Rectal smooth muscle tissue (tissue), 1 donor: Measurements from ENCODE around the gene ADAMTSL3.

ENCODE experiments used
- H3K27ac ChIP-seq: one replicate; pipeline ENCODE4 v1.7.0; 2013; ENCODE audit warnings: low read depth, low read length, inconsistent platforms
- H3K27me3 ChIP-seq: one replicate; pipeline ENCODE4 v1.7.0; 2013; ENCODE audit warnings: low read length; ENCODE audit not compliant: control insufficient read depth, insufficient read depth
- H3K36me3 ChIP-seq: one replicate; pipeline ENCODE4 v1.7.0; 2013; ENCODE audit warnings: low read length; ENCODE audit not compliant: control insufficient read depth, insufficient read depth
- H3K4me1 ChIP-seq: one replicate; pipeline ENCODE4 v1.7.0; 2013; ENCODE audit warnings: low read length; ENCODE audit not compliant: control insufficient read depth, insufficient read depth
- H3K4me3 ChIP-seq: one replicate; pipeline ENCODE4 v1.7.0; 2013; ENCODE audit warnings: low read length
- H3K9ac ChIP-seq: one replicate; pipeline ENCODE4 v1.7.0; 2013; ENCODE audit warnings: low read length

ADAMTSL3 gene

GRCh38 chr15:83713242-83713641, 59.3 kb downstream of the ADAMTSL3 start:
- H3K36me3 ChIP-seq, result peaks cover 3% of the 10 kb centered on the region
- H3K9ac ChIP-seq, result no peak overlapping the region
- no peaks in the 10 kb centered on the region for H3K27me3 ChIP-seq
- peaks cover 5% of the 10 kb centered on the region for H3K4me1 ChIP-seq
- no peak overlapping the region for H3K4me3 ChIP-seq
- no peak overlapping the region for H3K27ac ChIP-seq

- no peak overlapping the region for H3K27ac ChIP-seq
- no peak overlapping the region for H3K9ac ChIP-seq
- no peaks in the 10 kb centered on the region for H3K27me3 ChIP-seq
- no peak overlapping the region for H3K4me3 ChIP-seq
- H3K36me3 ChIP-seq, result peaks cover 3% of the 10 kb centered on the region
- peaks cover 3% of the 10 kb centered on the region for H3K4me1 ChIP-seq
Observed at GRCh38 chr15:83714939-83715628, 61.2 kb downstream of the ADAMTSL3 start.

- H3K27me3 ChIP-seq, result no peaks in the 10 kb centered on the region
- H3K36me3 ChIP-seq, result peaks cover 3% of the 10 kb centered on the region
- H3K4me1 ChIP-seq, result peaks cover 3% of the 10 kb centered on the region
- no peak overlapping the region for H3K9ac ChIP-seq
- no peak overlapping the region for H3K27ac ChIP-seq
- H3K4me3 ChIP-seq, result no peak overlapping the region
Observed at GRCh38 chr15:83716605-83717004, 62.7 kb downstream of the ADAMTSL3 start.

DNA sequence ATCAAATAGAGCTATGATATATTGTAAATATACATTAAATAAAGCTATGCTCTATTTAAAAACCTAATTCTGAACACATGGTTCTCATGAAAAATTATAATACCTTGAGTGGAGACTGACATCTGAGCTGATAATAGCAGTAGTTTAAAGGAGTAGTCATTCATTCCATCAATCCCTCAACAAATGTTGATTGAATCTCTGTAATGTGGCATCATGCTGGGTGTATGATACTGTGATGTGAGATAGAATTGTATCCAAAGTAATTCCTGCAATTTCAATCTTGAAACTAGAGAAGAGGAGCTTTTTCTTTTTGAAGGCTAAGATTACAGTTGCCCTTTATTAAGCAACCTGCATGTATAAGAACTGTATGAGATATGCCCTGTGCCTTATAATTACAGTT, 63.1 kb downstream of the ADAMTSL3 start:
- peaks cover 3% of the 10 kb centered on the region for H3K36me3 ChIP-seq

DNA sequence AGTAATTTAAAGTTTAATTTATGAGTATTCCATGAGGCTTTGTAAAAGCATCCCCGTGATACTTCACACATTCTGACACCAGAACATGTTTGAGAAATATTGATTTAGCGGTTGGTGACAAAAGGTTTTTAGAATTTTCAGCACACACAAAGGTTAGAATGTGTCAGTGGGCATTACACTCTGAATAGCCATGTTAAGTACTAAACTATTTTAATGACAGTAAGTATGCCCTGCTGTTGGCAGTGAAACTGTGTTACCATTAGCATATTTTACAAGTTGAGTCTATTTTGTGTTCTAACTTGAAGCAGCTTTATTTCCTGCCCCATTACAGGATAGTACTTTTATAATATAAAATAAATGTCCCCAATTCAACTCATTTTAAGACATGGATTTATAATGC, 66.5 kb downstream of the ADAMTSL3 start:
- Histone ChIP-seq H3K36me3 (no peaks in the 10 kb centered on the region), H3K27me3 (no peaks in the 10 kb centered on the region), H3K27ac (no peak overlapping the region), H3K9ac (no peak overlapping the region), H3K4me3 (no peak overlapping the region), H3K4me1 (peaks cover 3% of the 10 kb centered on the region)

More for the DNA sequence above, 63.1 kb downstream of the ADAMTSL3 start:
- Histone ChIP-seq H3K9ac (no peak overlapping the region), H3K4me1 (peaks cover 3% of the 10 kb centered on the region), H3K4me3 (no peak overlapping the region), H3K27ac (no peak overlapping the region), H3K27me3 (no peaks in the 10 kb centered on the region)

DNA sequence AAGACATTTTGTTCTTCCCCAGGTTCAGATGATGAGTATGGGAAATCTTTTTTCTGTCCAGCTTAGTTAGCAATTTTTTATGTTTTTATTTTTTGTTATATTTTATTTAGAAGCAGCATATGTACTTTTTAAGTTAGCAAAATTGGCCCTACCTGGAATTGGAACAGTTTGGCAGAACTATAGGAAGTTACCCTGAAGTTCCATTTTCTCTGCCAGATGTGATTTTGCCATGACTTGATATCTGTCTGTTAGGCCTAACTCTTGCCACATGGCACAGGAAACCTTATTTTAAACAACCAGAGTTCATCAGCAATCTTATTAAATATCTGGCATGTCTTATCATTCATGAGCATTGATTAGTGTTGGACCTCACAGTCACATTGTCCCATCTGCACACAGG, 67.1 kb downstream of the ADAMTSL3 start:
- Histone ChIP-seq H3K4me3 (no peak overlapping the region), H3K36me3 (no peaks in the 10 kb centered on the region), H3K27ac (no peak overlapping the region), H3K27me3 (no peaks in the 10 kb centered on the region), H3K9ac (no peak overlapping the region), H3K4me1 (peaks cover 3% of the 10 kb centered on the region)

GRCh38 chr15:83721981-83722380, 68.1 kb downstream of the ADAMTSL3 start:
- no peaks in the 10 kb centered on the region for H3K27me3 ChIP-seq
- no peak overlapping the region for H3K9ac ChIP-seq
- H3K36me3 ChIP-seq, result no peaks in the 10 kb centered on the region
- no peak overlapping the region for H3K27ac ChIP-seq
- H3K4me1 ChIP-seq, result no peaks in the 10 kb centered on the region
- no peak overlapping the region for H3K4me3 ChIP-seq

- no peak overlapping the region for H3K27ac ChIP-seq
- no peak overlapping the region for H3K9ac ChIP-seq
- H3K27me3 ChIP-seq, result no peaks in the 10 kb centered on the region
- no peak overlapping the region for H3K4me3 ChIP-seq
- H3K36me3 ChIP-seq, result no peaks in the 10 kb centered on the region
- no peaks in the 10 kb centered on the region for H3K4me1 ChIP-seq
Observed at GRCh38 chr15:83723216-83723615, 69.3 kb downstream of the ADAMTSL3 start.

GRCh38 chr15:83732196-83732595, 78.3 kb downstream of the ADAMTSL3 start:
- no peaks in the 10 kb centered on the region for H3K27me3 ChIP-seq

DNA sequence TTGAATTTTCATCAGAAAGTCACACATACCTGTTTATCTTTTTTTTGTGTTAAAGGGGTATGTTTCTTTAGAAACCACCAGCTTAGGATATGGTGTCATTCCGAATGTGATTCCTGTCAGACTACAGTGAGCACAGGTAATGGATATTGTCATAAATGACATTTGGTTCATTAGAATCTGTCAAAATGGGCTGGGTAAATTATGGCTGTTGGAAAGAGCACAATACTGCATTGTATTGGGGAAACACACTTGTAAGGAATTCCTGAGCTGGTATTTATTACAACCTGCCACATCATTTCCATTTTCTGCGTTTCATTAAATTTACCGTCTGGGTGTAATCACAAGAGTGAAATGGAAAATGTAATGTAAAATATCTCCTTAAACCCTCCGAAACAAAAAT, 78.8 kb downstream of the ADAMTSL3 start:
- no peak overlapping the region for H3K27ac ChIP-seq
- no peaks in the 10 kb centered on the region for H3K27me3 ChIP-seq

More at GRCh38 chr15:83732196-83732595, 78.3 kb downstream of the ADAMTSL3 start:
- Histone ChIP-seq H3K9ac (no peak overlapping the region), H3K27ac (no peak overlapping the region), H3K36me3 (no peaks in the 10 kb centered on the region), H3K4me1 (peaks cover 10% of the 10 kb centered on the region), H3K4me3 (no peak overlapping the region)

DNA sequence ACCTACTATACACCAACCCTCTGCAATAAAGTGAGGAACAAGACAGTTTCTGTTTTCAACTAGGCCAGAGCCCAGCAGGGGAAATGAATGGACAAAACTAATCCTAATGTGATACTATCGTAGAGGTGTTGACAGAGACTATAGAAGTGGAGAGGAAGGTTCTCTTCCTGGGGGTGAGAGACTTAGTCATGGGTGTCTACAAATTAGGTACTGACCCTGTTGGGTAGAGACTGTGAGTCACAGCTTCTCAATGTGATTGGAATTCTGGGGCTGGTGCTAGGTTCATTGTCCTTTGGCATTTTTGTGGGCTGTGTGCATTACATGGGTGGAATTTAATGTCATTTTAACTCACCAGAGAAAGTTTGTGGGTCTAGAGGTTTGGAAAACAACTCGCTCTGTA, 79.3 kb downstream of the ADAMTSL3 start:
- H3K4me1 ChIP-seq, result peaks cover 10% of the 10 kb centered on the region
- H3K36me3 ChIP-seq, result no peaks in the 10 kb centered on the region
- no peak overlapping the region for H3K9ac ChIP-seq
- H3K4me3 ChIP-seq, result no peak overlapping the region
- H3K27me3 ChIP-seq, result no peaks in the 10 kb centered on the region
- H3K27ac ChIP-seq, result no peak overlapping the region

More for the DNA sequence above, 78.8 kb downstream of the ADAMTSL3 start:
- H3K4me3 ChIP-seq, result no peak overlapping the region
- H3K36me3 ChIP-seq, result no peaks in the 10 kb centered on the region
- no peak overlapping the region for H3K9ac ChIP-seq
- H3K4me1 ChIP-seq, result peaks cover 10% of the 10 kb centered on the region

- H3K36me3 ChIP-seq, result no peaks in the 10 kb centered on the region
- no peak overlapping the region for H3K9ac ChIP-seq
- no peak overlapping the region for H3K4me3 ChIP-seq
- H3K27me3 ChIP-seq, result no peaks in the 10 kb centered on the region
- H3K27ac ChIP-seq, result no peak overlapping the region
- peaks cover 10% of the 10 kb centered on the region for H3K4me1 ChIP-seq
Observed at GRCh38 chr15:83733691-83734090, 79.8 kb downstream of the ADAMTSL3 start.

- Histone ChIP-seq H3K36me3 (no peaks in the 10 kb centered on the region), H3K9ac (no peak overlapping the region), H3K4me3 (no peak overlapping the region), H3K27ac (no peak overlapping the region), H3K27me3 (no peaks in the 10 kb centered on the region), H3K4me1 (peaks cover 10% of the 10 kb centered on the region)
Observed at GRCh38 chr15:83734487-83734886, 80.6 kb downstream of the ADAMTSL3 start.
